Activated CD4-positive, alpha-beta T cell treated with anti-CD3 and anti-CD28 coated beads, Interleukin-2, amount 50 U/mL, for 16 hours (primary cell): ENCODE measurements around the gene CEBPE.

ENCODE experiments used
- DNase-seq: peaks from one replicate; pipeline ENCODE4 v3.0.0-alpha.2; 2020

CEBPE gene

DNA sequence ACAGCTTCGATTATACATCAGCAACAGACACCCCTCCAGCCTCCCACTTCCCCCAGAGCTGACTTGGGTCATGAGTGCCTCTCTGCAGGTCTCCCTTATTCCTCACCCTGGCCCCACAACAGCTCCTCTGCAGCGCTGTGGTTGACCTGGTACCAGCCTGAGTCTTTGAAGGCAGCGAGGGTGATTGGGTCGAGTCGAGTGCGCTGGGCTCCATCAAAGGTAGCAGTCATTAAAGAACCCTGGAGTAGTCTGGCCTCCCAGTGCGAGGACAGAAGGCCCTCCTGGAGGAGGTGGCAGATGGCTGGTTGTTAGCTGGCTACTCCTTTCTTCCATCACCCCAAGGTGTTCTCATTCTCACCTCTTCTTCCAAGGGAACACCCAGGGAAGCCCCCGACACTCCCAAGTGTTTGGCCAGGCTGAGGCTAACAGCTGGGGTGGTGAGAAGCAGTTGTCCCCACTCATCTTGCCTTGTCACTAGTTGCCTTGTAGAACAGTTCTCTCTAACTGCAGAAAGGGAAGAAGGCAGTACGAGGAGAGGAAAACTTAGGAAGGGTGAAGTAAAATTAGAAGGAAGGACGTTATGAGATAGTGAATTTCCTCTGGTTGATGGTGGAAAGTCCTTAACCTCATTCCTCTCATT is 16.9 kb downstream of the CEBPE start:
- DNase-seq: no peak

DNA sequence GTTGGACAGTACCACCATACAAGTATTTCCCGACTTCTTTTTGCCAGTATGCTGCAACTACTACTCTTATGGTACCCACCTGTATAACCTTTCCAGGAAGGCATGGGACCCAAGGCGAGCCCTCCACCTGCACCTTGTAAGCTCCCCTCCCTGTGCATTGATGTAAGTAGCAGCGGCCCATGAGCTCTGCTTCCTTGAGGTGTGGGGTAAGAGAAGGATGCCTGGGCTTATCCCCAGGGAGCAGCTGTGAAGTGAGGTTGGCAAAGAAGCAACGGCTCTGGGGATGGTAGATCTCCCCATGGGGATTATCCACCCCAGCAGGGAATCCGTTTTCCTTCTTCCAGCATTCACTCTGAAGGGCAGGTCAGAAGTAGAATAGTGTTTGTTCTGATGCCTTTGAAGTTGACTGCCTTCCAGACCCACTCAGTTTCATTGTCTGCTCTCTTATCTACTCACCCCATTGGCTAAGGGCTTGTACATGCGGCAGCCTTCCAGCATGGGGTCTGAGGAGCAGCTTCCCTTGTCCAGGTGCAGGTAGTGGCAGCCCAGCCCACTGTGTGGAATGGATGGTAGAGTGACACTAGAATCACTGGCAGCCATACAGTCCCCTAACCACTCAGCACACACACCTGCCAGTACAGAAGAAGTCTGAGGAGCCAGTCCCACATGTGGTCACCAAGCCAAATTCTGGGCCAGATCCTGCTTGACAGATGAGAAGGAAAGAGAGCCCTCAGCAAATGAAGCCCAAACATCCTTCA is 17.7 kb downstream of the CEBPE start:
- DNase-seq: no peak

DNA sequence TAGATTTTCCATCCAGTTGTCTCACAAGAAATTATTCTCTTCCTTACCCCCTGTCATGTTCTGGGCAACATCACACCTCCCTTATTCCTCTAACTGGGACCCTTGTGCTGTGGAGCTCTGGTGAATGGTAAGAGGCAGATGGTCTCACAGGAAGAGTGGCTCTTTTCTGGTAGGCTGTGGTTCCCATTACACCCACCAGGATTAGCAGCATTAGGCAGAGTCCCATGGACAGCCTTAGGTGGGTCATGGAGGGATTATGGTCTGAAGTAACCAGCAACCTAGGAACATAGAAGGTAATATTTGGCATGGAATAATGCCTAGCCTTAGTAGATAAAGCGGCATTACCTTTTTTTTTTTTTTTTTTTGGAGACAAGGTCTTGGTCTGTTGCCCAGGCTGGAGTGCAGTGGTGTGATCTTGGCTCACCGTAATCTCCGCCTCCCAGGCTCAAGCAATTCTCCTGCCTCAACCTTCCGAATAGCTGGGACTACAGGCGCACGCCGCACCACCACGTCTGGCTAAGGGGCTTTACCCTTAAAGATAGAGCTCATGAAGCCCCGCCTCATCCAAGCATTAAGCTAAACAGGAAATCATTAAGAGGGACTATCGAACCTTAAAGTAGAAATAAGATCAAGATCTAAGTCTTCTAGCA is 19.7 kb downstream of the CEBPE start:
- no peak for DNase-seq

DNA sequence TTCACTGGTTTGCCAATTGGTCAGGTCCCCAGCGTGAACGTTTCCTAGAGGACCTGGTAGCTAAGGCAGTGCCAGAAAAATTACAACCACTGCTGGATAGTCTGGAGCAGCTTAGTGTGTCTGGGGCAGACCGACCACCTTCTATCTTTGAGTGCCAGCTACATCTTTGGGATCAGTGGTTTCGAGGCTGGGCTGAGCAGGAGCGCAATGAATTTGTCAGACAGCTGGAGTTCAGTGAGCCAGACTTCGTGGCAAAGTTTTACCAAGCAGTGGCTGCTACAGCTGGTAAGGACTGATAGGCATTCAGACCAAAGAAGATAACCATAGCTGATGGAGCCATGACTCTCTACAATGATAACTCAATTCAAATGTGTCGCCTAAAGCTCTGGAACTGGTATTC is 21.3 kb downstream of the CEBPE start:
- DNase-seq: no peak

DNA sequence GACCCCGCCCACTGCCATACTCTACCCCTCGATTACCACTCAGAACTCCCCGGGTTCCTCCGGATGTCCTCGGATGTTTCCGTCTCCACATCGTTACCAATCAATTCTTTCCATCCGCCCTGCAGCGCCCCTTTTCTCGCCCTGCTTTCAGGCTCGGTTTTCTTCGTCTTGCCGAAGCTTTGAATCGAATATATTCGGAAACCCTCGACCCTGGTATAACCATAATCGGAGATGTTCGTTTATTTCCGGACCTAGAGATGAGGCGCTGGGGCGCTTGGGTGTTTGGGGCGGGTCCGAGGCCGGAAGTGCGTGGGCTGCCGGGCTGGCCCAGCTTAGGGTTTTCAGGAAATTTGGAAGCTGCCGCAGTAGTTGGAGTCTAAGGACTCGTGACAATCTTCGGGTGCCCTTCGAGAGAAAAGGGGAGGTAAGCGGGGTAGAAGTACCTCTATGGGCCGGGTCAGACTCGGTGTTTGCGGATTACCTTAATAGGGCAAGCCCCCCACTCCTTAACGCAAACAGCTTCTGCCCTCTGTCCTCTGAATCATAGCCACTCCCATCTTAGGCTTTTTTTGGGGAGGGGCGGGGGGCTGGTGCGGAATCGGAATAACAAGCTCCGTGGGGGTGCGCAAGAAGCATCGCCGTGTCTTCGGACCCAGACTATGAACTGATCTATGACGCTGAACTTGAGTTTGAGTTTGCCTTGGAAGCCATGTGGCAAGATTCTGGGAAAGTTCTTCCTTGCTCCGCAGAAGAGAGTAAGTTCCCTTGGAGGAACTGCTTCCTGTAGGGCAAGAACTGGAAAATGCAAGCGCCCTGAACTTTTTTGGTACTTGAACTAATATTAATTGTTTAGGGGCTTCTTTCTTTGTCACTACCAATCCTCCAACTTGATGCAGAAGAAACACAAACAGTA is 23.6 kb downstream of the CEBPE start, which contains the start of gene C14orf119:
TSS of gene C14orf119 (plus strand) at position 310 of the 913 bp plus-strand sequence. CDS start 2,154 bp downstream, outside the sequence.
- DNase-seq: peak; percentile 100

DNA sequence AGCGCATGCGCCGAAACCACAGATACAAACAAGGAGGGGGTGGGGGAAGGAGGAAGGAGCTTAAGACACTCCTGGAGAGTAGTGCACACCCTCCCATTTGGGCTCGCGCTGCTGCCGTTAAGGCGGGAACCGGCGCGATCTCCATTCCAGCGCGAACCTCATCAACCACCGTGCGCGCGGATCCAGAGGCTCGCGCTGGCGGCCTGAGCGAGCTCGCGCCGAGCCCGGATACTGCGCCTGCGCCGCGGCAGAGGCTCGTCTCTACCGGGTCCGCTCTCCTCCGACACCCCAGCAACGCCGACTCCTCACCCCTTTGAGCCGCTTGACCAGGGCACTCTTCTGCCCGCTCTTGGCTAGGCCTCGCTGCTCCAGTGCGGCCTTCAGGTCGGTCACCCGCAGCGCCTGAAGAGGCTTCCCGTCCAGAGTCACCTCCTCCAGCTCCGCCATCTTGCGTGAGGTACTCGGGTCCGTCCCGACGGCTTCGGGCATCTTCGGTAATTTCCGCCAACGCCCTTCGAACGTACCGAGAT is 24.3 kb downstream of the CEBPE start, which contains the start of gene ACIN1:
TSS of gene ACIN1 (minus strand) at position 471 of the 530 bp plus-strand sequence. CDS start at position 447, 24 bp downstream.
- DNase-seq: peak; percentile 79

DNA sequence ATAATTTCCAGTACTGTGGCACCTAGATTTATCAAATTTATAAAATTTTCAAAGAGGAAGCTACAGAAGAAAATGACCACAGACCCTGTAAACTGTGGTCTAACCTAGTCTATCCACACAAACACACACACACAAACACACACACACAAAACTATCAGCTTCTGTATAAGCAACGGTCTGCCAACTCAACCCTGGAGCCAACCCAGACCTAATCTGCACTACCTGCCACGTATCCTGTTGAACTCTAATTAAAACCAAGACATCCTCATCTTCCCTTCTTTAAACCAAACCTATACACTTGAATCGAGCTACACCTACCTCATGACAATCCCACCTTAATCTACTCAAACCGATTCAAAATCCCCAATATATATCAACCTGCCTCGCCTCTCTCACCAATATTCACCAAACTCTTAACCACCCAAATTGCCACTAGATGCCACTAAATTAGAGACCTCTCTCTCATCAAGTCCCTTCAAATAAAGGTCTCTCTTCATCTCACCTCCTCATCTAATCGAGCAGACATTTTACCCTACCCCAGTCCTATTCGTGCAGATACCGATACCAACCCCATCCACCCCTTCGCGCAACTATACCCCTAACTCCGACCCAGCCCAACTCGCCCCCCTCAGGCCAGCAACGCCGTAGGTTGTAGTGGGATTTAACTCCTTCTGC is 24.9 kb downstream of the CEBPE start:
- DNase-seq: no peak

DNA sequence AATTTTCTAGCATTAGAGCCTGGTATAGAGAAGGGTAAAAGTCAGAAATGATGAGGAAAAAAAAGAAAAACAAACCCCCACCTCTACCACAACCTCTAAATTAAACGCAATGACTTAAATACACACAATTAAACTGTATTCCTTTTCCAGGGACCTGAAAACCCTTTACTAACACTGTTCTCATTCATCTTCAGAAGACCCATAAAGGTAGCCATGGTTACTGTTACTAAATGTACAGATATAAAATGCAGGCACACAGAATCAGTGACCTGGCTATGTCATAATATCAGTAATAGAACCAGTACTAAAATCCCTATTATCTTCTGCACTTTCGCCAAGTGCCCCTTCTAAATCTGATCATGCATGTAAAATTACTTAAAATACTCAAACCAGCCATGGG is 25.5 kb downstream of the CEBPE start:
- no peak for DNase-seq

DNA sequence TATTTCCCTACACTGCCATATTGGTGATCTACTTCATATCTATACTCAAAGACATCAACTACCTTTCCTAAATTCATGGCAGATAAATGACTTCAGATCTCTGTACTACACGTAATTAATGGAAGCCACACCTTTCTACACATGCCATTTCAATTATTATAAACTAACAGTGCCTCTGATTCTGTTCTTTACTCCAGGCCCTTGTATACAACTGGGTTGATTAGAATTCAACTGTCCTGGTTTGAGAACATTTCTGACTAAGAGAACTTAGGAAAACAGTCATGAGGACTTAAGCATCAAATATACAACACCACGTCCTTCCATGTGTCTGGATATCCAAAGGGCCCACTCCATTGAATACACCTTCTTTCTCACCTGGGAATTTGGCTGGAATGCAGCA is 26.0 kb downstream of the CEBPE start:
- DNase-seq: no peak

DNA sequence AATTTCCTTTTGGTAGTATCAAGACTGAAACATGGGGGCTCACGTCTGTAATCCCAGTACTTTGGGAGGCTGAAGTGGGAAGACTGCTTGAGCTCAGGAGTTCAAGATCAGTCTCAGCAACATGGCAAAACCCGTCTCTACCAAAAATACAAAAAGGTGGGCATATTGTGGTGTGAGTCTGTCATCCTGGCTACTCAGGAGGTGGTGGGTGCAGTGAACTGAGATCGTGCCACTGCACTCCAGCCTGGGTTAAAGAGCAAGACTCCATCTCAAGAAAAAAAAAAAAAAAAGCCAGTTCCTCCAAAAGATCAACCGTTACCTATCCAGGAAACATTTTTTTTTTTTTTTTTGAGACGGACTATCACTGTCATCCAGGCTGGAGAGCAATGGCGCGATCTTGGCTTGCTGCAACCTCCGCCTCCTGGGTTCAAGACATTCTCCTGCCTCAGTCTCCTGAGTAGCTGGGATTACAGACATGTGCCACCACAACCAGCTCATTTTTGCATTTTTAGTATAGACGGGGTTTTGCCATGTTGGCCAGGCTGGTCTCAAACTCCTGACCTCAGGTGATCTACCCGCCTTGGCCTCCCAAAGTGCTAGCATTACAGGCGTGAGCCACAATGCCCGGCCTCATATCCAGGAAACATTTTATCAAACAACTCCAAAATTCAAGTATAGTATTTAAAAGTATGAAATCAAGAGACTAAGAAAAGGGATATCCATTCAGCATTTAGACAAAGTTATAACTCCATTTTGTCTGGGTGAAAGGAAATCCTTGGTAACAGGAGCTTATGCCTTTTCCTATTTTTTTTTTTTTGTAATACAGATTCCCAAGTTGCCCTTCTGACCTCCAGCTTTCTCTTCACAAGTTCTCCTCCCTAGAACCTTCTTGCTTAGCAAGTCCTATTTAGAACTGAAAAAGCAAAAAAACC is 27.5 kb downstream of the CEBPE start:
- DNase-seq: no peak

DNA sequence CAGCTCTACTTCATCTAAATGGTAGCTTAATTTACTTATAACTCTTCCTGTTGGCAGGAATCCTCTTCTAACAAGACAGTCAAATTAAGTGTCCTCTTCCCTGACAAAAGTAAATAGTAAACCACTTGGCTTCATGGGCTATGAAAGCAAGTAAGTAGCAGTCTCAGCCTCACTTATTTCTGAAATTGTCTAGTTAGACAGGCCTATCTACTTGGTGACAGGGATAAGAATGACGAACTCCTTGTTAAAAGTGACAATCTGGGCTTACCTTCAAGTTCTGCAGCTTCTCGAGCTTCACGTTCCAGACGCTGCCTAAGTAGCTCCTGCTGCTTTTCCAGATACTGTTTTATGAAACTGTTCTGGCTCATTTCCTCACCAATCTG is 28.8 kb downstream of the CEBPE start:
- no peak for DNase-seq

DNA sequence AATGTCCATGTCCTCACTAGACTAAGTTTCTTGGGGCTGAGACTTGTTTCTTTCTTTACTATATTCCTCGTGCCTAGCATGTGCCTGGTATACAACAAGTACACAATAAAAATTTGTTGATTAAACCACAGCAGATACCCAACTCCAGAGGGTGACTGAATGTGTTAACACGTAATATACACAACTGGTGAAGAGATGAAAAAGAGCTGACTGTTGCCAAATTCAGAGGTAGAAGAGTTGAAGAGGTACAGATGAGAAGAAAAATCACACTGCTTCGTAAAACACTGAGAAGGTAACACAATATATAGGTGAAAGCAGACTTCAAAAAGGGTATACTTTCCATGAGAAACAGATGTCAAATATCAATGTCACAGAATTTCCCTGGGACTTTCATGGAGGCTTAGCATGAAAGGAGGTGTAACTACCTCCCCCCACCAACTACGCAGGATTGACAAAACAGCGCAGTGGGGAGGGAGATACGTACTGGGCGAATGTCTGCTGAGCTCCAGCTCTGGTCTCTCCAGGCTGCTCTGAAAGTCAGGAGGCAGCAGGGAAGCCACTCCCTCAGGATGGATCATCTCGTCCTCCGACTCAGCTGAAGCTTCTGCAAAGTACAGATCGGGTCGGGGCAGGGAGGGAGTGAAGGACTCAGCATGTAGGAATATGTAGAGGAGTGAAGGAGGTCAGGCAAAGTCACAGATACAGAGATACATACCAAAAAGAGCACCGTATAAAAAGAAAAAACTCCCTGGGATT is 29.4 kb downstream of the CEBPE start:
- no peak for DNase-seq

DNA sequence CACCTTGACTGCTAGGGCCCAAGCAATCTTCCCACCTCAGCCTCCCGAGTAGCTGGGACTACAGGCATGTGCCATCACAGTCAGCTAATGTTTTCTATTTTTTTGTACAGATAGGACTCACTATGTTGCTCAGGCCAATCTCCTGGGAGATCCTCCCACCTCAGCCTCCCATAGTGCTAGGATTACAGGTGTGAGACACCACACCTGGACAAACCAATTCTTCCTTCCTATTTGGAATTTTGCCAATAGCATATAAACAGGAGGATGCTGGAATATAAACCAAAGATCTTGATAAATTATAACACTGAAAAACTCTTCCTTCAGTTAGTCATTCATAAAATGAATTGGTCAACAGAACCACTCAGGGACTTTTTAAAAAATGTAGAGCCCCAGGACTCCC is 32.5 kb downstream of the CEBPE start:
- no peak for DNase-seq

DNA sequence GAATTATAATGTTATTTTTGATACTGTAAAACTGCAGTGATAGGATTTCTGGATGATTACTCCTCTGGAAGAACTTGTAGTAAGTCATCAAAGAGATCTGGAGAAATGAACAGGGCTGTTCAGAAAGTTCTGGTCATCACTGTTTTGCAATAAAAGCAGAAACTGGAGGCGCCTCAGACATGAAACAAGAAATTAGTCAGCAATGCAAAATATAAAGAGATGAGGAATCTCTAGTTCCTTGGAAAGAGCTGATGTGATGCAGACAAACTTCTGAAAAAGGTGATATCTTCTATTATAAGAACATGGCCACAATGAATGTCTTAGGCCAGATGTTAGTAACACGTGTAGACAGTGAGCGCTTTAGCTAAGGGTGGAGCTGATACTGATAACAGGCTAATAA is 33.6 kb downstream of the CEBPE start:
- DNase-seq: peak; percentile 24

DNA sequence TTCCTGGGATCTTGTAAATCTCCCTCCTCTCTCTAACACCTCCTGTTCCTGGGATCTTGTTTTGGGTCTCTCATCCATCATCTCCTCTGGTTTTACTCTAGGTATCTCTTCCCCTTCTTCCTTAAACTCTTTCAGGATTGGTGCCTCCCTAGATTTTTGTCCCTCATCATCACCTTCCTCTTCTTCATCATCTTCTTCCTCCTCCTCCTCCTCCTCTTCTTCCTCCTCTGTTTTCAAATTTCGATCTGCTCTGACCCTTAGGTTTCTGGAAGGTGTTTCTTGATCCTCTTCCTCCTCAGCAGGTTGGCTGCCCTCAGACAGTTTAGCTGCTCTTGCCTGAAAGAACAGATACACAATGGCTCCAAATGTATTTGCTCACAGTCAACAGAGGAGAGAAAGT is 38.6 kb downstream of the CEBPE start:
- DNase-seq: no peak

DNA sequence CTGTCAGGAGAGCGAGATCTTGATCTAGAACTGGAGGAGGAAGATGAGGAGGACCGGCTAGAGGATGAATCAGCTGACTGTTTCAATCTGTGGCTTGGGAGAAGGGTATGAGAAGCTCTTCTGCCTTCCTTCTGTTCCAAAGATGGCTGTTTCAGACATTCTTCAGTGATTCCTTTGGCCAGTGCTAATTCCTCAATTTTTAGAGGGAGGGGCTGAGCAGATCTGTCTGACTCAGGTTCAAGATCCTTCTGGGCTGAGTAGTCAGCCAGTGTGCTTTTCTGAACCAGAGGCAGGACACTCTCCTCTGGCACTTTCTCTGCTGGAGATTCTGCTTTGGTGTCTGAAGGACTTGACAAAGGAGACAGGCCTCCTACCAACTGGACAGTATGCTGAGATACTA is 39.3 kb downstream of the CEBPE start:
- DNase-seq: no peak

DNA sequence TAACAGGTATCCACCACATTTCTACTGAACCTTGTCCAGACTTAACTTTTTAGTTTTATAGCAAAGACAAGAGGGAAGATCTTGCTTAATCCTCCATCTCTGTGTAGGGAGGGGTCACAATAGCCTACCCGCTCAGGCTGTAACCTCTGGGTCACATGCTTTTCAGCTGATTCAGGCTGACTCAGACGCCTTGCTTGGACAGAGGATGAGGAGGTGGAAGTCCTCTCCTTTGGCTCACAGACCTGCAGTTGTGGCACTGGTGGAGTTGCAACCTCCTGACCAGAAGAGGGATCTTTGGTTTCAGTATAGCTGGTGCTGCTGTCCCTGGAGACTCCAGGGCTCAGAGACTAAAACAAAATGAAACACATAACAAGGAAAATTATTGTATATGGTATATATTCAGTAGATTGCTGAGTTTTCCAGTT is 40.4 kb downstream of the CEBPE start:
- DNase-seq: no peak

DNA sequence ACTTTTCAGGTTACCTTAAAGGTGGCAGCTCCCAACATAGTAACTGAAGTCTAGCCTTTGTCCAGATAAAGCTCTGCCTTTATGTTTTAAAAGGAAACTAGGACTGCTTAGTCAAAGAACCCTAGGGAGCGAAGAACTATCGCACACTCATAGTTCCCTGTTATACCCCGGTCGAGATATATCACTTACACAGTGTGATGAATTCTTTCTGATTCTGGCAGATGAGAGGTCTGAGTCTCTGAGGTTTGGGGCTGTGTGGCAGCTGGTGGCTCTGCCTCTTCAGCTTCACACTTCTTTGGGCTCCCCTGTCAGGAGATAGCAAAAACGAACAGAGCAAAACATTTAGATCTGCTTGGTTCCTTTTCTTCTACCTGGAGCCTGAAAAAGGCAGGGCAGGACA is 41.1 kb downstream of the CEBPE start:
- no peak for DNase-seq

DNA sequence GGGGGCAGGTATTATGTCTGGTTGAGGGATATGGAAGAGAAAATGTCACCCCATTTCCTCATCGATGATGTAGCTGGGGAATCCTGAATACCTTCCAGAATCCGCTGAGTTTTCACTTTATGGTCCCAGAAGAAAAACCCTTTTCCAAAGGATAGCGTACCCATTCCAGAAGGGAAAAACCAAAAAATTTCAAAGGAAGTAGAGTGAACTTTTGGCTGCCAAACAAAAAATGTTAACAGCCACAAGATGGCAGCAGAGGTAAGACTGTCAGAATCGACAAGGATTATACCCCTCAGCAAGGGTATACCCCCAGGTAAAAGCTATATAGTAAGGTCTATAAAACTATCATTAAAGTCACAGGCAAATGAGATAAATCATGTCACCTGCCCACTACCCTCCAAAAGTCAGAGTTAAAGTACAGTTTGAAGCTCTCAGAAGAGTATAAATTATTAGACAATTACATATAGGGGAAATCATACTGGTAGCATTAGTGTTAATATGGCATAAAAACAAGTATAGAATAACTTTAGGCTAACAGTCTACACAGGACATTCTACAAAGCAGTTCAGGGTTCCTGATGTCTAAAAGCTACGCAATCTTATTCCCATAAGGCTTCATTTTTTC is 42.2 kb downstream of the CEBPE start:
- DNase-seq: peak; percentile 44

DNA sequence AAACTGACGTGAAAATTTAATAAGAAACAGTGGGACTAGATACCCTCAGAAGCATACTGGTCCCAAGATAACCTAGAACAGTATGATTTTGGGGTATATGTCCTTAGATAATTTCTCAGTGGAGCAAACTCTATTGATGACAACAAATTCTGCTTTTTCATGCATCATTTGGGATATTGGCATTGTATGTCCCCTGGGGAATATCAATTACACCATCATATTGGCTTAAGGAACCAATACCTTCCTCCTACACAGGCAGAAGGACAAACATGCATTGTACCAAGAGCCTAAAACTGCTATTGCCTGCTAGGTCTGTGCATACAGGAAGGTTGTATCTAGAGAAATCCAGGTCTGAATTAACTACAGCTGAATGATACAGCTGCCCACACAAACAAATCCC is 44.1 kb downstream of the CEBPE start:
- DNase-seq: no peak
